Stimulated activated CD8-positive, alpha-beta memory T cell treated with anti-CD3 and anti-CD28 coated beads, Interleukin-4, amount 100 ng/mL, for 4 hours (primary cell): ENCODE results near the gene PRCC.

Experiments used
- DNase-seq, 2 donors: peaks; one replicate each; pipeline ENCODE4 v3.0.0-alpha.2; 2020; ENCODE audit warnings: low read depth in 2 of 2, low spot score in 1 of 2

Gene PRCC

GRCh38 chr1:156796340-156797097 is 29.2 kb downstream of the PRCC start:
- no peak for DNase-seq

DNA sequence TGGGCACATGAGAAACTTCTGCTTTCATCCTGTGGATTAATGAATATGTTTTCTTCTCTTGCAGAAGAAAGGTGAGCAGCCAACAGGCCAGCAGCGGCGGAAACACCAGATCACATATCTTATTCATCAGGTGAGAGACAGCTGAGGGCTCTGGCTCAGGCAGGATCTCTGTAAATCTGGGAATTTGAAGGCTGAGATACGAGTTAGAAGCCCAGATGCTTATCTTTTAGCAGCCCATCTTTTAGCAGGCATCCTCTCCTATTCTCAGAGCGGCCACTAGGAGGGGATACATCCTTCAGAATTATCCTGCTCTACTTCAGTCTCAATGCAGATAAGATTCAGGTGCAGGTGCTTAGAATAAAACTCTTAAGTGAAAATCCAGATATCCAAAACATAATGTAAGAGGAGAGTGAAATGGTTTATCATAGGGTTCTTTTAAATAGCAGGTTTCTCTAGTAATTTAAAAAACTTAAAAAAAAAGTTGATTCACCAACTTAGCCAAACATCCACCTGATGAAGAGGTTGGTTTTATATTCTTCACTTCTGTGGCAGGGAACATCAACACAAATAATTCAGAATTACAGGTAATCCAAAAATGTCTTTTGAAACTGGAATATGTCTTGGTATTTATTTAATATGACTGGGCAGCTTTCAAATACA is 30.0 kb downstream of the PRCC start:
- peak in 1 of 2 donors; percentile 38 for DNase-seq

DNA sequence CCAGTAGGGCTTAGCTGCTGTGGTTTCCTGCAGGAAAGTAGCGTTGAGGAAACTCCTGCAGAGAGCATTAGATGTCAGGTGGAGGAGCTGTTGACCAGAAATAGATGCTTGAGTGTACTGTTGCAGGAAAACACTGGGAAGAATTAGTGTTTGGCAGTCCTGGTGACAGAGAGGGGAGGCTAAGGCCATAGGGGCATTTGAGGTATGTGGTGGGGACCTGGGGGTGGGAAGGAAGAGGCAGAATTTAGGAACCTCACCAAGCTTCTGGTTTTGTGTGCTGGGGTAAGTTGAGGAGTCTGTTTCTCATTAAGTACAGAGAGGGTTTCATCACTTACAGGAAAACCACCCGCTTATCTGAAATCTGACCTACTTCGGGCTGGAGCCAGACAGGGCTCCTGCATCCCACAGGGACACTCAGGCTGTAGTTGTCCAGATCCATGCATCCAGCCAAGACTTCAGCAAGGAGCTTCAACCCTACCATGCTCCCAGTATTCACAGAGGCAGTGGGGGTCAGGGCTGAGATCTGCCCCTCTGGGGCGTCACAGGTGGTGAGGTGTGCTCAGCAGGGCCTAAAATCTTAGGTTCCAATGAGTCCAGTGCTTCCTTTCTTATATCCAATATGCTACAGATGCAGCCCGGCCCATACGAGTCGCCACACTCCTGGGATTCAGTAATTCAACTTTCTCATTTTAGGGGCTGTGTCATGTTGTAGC is 34.2 kb downstream of the PRCC start:
- DNase-seq: no peak

DNA sequence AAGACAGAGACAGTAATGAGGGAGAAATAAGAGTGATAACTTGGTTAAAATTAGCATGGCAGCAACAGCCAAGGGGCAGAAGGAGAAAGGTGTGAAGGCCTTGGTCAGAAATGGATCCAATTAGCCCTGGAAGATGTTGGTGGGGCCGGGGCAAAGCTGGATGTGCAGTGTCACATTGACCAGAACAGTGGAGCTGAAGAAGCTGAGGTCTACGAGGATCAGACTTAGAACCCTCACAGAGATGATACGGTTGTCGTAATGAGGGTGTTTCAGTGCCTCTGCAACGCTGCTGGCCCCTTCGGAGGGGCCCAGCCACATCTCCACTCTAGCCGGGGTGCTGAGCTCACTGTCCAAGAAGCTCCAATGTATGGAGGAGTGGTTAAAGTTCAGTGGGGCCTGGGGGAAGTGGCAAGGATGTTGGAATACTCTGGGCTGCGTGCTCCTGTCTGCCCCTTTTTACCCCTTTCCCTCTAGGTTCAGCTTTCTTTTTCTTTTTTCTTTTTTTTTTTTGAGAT is 35.1 kb downstream of the PRCC start:
- no peak for DNase-seq

GRCh38 chr1:156803086-156803851 is 35.9 kb downstream of the PRCC start:
- DNase-seq: no peak

DNA sequence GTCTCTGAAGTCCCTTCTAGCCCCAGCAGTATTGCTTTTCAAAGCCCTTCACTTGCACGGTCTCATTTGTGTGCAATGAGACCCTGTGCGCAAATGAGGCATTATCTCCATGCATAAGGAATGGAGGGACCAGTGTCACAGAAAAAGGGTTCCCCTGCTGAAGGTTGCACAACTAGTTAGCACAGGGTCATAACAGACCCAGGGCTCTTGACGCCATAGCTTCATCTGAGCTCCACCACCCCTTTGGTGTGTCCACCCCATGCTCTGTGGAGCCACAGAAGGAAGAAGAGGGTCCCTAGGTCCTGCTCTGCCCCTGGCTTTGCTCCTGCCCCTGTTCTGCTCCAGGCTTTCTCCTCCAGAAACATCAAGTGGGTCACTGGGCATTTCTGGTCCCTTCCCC is 36.7 kb downstream of the PRCC start:
- no peak for DNase-seq

GRCh38 chr1:156804572-156805243 is 37.4 kb downstream of the PRCC start:
- no peak for DNase-seq

GRCh38 chr1:156805766-156806511 is 38.6 kb downstream of the PRCC start:
- DNase-seq: no peak

DNA sequence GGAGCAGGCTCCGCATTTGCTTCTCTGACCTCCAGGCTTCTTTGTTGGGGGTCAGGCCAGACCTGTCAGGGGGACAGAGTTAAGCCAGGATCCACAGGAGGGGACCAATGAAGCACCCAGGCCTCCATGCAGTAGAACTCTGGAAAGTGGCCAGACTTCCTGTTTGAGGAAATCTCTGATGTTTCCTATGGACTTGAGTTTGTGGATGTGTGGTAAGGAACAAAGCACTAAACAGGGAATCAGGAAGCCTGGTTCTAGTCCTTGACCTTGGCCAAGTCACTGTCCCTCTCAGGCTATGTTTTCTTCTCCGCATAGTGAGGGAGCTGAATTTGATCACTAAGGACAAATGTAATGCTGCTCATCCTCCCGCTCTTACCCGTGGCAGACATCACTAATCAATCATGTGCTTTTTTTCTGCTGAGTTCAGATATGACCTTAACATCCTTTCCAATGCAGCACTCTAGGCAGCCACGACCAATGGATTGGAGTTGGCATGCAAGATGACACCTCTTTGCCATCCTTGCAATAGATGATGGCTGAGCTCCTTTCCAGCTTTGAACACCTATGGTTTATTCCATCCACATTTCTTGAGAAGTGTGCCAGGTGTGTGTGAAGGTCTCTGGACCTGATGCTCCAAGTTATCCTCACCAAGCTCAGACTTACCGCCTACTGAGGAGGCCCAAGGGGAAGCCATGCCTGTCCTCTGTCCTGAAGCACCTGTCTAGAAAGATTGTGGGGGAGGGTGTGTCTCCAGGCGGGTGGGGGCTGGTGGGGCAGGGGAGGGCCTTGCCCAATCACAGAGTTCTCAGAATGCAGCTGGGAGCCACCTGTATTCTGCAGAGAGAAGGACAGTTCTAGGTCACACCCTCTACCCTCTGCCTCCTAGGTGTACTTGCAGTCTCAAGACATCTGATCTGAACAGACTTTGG is 39.4 kb downstream of the PRCC start:
- no peak for DNase-seq

DNA sequence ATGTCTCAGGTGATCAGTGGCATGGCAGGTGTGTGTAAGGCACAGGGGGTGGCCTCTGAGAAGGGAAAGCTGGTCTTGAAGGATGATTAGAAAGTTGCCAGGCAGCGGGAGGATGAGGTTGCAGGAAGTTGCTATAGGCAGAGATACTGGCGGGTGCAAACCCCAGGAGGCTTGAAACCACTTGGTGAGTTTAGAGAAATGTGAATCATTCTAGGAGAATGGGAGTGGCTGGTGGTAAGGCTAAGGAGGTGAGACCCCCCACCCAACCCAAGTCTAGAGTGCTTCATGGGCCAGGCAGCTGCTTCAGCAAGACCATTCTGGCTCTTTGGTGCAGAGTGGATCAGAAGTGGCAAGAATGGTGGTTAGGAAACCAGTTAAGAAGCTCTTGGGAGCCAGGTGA is 40.3 kb downstream of the PRCC start:
- DNase-seq: no peak

GRCh38 chr1:156808186-156809030 is 41.1 kb downstream of the PRCC start:
- DNase-seq: no peak

DNA sequence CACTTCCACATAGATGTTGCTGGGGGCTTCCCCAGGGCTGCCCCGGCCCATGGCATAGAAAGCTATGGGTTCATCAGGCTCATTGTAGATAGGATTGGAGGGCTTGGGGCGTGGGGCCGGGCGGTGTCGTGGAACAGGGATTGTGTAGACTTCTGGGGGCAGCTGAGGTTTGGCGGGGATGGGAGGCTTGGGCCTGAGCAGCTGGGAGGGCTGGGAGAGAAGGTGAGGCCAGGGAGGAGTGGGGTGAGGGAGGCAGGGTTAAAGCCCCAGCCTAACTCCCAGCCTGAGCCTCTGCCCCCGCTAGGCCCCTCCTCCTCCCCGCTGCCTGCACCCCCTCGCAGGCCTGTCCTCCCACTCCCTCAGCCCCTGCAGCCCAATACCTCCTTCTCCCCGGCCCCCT is 41.9 kb downstream of the PRCC start:
- DNase-seq: no peak

DNA sequence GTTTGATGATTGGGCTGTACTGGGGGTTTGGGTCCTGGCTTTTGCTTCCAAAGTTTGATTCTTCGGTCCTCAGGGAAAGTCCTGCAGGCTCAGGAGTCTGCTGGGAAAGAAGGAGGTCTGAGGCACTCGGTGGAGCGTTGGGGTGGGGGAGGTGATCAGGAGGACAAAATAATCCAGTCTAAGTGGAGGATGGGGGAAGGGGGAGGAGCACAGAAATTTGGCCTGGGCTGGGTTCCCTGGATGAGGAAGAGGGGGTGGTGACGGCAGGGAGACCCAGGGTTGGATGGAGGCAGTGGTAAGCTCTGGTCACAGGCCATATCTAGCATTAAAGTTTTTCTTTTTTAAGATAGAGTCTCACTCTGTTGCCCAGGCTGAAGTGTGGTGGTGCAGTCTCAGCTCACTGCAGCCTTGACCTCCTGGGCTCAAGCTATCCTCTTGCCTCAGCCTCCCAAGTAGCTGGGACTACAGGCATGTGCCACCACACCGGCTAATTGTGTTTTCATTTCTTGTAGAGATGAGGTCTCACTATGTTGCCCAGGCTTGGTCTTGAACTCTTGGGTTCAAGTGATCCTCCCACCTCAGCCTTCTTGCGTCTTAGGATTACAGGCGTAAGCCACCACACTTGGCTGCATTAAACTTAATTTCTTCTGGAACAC is 42.5 kb downstream of the PRCC start:
- DNase-seq: no peak

DNA sequence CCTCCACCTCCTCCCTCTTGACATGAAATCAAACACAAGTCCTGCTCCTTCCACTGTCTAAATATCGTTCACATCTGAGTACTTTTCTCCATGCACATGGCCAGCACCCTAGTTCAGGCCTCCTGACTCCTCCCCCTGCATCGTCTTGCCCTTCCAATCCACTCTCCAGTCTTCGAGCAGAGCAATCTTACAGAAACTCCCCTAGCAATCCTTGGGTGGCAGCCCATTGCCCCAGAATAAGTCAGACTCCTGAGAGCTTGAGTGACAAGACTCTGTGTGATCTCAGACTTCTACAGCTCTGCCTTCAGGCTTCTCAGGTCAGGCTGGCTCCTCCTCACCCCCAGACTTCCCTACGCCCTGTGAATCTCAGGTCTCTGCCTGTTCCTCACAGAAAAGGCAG is 43.8 kb downstream of the PRCC start:
- no peak for DNase-seq

DNA sequence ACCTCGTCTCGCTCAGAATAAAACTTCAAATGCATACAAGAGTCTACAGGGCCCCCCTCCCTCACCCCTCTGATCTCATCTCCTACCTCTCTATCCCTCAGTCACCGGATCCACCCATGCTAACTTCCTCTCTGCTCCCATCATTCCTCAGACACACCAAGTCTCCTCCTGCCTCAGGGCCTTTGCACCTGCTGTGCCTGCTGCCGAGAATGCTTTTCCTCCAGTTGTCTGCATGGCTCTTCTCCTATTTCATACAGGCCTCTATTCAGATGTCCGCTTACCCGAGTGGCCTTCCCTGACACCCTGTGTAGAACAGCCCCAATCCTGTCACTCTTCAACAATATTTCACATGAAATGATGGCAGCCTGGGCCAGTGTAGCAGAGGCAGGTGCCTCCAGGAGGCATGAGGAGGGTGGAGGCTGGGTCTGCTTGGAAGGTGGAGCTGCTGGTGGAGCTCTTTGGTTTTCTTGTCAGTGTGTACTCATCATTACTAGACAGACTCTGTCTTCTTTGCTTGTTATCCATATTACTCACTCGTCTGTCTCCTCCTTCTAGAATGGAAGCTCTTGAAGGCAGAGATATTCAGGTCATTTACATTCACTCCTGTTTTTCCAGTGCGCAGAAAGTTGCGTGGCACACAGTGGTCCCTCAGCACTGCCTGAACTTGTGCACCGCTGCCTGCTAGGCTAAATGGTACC is 45.1 kb downstream of the PRCC start:
- no peak for DNase-seq

DNA sequence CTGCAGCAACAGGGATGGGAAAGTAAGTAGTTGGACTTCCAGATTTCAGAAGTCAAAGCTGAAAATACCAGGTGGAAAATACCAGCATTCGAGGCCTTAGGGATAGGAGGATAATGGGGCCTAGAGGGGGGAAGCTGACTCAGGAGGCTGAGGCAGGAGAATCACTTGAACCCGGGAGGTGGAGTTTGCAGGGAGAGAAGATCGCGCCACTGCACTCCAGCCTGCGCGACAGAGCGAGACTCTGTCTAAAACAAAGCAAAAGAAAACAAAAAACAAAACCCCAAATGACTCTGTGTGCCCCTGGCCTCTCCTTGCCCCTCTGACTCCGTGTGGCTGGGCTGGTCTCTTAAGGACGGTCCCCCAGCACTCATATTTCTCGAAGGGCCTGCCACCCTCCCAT is 46.0 kb downstream of the PRCC start:
- DNase-seq: no peak
